Endometrial microvascular endothelial cells (primary cell): ENCODE measurements around the gene SCRN1. TPM values are rescaled to one million over a fixed set of nuclear protein-coding genes. Genes with fewer than 3 reads are reported as not detected.
"Not testable (repeated sequence)": the region's sequence is repeated elsewhere in the genome, so short reads cannot be mapped to it uniquely, and the experiment has no call there.

Experiments
- in situ Hi-C: cut with HindIII; loops from 2 replicates; pipeline ENCODE4 v1.10.0; 2017; ENCODE audit warnings: low sequenced_read_pairs, low pct_unique_long_range_greater_than_20kb; ENCODE audit errors: inconsistent ontology term
- total RNA-seq: library from RNA; depleted of rRNA; stranded (reverse); fragments of >200 nt; gene quantifications from one replicate; pipeline ENCODE4 v1.2.3, GENCODE V29; 2015; ENCODE audit errors: inconsistent ontology term

SCRN1 gene
- total RNA-seq, 1 donor from 2014 or later, result 91.2 TPM

- in situ Hi-C loops, result no loop called here
Observed at GRCh38 chr7:29906200-29907022, 83.2 kb downstream of the SCRN1 start.

GRCh38 chr7:29900745-29901144, 88.9 kb downstream of the SCRN1 start:
- in situ Hi-C loops, result no loop called here

GRCh38 chr7:29898301-29898700, 91.3 kb downstream of the SCRN1 start:
- in situ Hi-C loops, result no loop called here

DNA sequence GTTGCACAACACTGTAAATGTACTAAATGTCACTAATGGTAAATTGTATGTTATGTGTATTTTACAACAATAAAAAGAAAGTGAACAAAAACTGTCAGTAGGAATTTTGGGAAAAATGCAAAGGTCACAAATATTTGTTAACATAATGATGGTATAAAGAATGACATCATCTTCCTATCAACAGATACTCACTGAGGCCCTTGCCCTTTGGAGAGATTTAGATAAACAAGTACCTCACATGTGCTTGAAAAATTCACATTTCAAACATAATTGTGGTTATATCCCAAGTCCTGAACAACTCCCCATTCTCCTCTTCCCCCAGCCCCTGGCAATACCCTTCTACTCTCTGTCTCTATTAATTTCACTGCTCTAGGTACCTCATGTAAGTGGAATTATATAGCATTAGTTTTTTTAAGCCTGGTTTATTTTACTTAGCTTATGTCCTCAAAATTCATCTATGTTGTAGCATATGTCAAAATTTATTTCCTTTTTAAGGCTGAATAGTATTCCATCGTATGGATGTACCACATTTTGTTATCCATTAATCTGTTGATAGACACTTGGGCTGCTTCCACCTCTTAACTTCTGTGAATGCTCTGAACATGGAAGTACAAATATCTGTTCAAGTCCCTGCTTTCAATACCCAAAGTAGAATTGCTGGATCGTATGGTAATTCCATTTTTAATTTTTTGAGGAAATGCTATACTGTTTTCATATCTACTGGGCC, 92.8 kb downstream of the SCRN1 start:
- in situ Hi-C loops, result no loop called here

- in situ Hi-C loops, result no loop called here
Observed at GRCh38 chr7:29895559-29895958, 94.0 kb downstream of the SCRN1 start.

DNA sequence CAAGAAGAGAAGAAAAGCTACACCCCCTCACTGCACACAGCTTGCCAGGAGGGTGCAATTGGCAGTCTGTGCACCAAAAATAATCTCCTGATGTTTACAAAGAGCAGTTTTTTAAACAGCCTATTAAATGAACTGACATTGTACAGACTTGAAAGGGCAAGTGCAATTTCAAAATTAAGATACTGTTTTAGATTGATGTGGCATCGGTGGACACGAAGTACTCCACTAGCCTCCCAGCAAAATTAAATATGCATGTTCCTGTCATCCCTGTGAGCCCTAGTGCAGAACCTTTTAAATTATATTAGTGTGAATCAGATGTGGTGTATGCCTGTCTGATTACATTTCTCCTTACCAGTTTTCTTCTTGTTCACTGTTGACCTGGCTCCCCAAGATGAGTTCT, 95.3 kb downstream of the SCRN1 start:
- in situ Hi-C loops, result no loop called here

GRCh38 chr7:29893351-29893965, 96.1 kb downstream of the SCRN1 start:
- in situ Hi-C loops, result no loop called here

DNA sequence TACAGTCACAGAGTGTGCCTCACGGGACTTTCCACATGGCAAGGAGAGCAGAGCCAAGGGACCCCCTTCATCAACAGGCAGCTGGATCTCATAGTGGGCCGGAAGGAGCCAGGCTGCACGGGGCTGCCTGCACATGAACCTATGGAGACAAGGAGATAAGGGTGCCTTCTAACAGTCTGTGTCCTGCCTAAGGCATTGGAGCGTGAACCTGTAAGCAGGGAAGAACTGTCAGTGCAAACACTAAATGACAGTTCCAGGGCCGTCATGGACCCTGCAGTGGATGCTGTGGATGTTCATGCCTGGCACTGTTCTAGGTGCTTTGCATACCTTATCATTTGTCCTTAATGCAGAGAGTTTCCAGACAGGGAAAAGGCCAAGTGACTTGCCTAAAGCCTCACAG, 97.4 kb downstream of the SCRN1 start:
- in situ Hi-C loops, result no loop called here

DNA sequence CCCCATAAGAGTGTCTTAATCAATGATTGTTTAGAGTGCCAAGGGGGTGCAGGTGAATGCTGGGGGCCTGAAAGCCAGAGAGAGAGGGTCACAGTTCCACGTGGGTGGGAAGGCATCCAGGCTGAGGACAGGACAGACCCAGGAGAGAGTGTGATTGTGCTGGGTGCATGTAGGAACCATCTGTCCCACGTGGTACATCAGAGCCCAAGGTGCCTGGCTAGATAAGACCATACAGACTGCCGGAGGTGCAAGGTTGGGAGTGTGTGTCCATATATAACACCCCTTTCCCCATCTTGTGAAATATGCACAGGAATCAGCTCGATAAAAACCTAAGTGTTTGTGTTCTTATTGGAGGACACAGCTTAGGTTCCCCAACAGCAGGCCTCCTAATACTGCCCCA, 97.8 kb downstream of the SCRN1 start:
- in situ Hi-C loops, result no loop called here

DNA sequence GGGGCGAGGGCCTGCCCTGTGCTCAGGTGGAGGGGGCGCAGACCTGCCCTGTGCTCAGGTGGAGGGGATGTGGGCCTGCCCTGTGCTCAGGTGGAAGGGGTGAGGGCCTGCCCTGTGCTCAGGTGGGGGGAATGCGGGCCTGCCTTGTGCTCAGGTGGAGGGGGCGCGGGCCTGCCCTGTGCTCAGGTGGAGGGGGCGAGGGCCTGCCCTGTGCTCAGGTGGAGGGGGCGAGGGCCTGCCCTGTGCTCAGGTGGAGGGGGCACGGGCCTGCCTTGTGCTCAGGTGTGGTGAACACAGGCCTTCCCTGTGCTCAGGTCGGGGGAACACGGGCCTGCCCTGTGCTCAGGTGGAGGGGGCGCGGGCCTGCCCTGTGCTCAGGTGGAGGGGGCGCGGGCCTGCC, 98.8 kb downstream of the SCRN1 start:
- in situ Hi-C loops, result not testable (repeated sequence)

DNA sequence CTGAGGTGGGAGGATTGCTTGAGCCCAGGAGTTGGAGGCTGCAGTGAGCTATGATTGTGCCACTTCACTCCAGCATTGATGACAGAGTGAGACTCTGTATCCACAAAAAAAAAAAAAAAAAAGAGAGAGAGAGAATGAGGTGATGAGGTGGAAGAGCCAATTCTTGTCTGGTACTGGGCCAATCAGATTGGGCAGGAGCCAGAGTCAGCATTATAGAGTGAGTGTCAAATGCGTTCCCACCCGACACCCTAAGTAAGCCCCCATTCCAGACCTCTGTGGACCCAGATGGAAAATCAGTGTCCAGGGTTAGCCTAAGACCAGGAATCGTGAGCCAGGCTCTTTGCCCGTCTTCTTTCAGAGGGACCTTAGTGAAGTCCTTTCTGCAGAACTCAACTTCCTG, 99.3 kb downstream of the SCRN1 start:
- in situ Hi-C loops, result no loop called here

GRCh38 chr7:29889288-29889687, 100.3 kb downstream of the SCRN1 start:
- in situ Hi-C loops, result no loop called here

GRCh38 chr7:29888006-29888405, 101.6 kb downstream of the SCRN1 start:
- in situ Hi-C loops, result no loop called here

GRCh38 chr7:29886827-29887226, 102.8 kb downstream of the SCRN1 start:
- in situ Hi-C loops, result no loop called here

GRCh38 chr7:29885626-29886025, 104.0 kb downstream of the SCRN1 start:
- in situ Hi-C loops, result no loop called here

GRCh38 chr7:29884399-29885272, 105.0 kb downstream of the SCRN1 start:
- in situ Hi-C loops, result no loop called here

- in situ Hi-C loops, result no loop called here
Observed at GRCh38 chr7:29883462-29884398, 105.9 kb downstream of the SCRN1 start.

- in situ Hi-C loops, result no loop called here
Observed at GRCh38 chr7:29882481-29882880, 107.1 kb downstream of the SCRN1 start.
